UCSD-AML1 (cell line): Measurements from ENCODE around the gene HPSE2.

Experiments used
- DNase-seq: peaks from one replicate; lab custom pipeline; 2025; ENCODE audit not compliant: unreplicated experiment; lab: John Stamatoyannopoulos, UW

The HPSE2 gene

DNA sequence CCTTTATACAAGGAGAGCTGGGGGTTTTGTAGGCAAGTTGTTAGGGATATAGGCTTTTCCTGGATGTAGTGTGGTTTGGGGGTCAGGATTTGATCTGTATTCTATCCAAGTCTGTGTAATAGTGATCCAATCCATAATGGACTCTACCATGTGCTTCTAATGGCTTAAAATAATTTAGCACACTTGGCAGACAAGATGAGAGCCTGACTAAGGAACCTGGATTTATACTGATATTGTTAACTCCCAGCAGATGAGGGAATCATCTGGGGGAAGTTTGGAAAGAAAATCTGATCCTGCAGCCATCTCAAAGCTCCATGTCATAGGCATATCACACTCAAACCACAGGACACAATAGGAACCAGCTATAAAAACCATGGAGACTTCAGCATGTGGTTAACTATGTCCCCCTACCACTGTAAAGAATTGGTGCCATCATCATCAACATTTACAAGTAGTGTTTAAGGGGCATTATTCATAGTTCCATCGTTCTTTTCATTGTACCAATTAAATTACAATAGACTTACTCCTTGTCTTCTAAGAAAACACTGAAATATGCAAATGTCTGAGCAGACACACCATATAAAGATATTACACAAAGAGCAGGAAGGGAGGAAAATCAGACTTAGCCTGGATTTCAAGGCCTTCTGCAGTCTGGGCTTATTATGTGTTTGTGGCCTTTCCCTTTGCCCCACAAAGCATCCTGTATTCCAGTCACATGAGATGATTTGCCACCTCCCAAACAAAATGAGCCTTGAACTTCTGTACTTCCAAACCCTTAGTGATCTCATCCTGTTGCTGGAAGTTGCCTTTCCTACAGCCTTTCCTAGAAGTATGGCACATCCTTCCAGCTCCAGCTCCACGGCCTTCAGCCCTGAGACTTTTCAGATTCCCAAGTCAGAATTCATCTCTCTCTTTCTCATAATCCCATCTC is 766.4 kb downstream of the HPSE2 start:
- no peak for DNase-seq

DNA sequence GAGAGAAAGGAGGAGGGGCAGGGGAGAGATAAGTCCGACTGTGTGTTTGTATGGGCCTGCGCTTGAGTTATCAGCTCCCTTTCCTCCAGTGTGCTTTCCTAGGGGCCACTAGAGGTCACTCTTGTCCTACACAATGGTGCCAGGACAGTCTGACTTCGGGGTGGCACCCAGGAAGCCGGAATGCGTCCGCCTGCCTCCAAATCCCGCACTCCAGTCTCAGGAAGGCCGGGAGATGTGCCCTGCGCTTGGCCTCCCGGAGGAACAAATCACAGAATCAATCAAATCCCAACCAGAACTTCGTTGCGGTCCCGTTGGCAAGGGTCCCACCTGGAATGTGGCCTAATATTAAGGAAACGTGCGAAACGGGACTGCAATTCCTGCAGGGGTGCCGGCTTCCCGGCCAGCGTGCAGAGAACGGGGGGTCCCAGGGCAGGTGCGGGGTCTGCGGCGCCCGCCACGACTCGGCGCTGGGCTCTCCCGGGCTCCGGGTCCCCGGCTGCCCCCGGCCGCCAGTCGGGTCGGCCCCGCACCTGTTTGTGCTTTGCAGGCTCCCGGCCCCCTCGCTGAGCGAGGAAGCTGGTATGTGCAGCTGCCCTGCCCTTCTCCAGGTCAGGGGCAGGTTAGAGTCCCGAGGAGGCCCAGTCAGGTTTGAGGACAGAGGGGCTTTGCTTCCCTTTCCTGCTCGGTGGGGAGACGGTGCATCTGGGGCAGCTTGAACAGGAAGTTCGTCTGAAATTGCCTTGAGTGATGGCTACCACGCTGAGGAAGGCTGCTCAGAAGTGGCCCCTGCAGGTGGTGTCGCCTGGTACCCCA is 767.9 kb downstream of the HPSE2 start:
- DNase-seq: peak; percentile 56

- no peak for DNase-seq
Measured at GRCh38 chr10:98466861-98467505, 768.7 kb downstream of the HPSE2 start.

DNA sequence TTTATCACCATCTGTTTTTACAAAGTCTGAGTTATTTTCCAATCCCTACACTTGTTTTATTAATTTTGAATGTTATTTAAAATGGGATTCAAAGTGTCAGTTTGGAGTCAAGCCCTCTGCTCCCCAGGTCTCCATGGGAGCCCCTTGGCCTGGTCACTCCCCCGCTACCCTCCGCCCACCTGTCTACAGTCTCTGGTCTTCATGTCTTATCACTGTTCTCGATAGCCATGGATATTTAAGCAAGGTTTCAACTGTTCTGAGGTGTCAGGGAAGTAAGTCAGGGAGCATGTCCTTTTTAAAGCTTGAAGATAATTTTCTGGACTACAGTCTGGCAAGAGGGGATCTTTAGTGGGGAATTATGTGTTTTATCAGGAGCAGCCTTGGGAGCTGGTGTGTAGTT is 769.8 kb downstream of the HPSE2 start:
- no peak for DNase-seq

DNA sequence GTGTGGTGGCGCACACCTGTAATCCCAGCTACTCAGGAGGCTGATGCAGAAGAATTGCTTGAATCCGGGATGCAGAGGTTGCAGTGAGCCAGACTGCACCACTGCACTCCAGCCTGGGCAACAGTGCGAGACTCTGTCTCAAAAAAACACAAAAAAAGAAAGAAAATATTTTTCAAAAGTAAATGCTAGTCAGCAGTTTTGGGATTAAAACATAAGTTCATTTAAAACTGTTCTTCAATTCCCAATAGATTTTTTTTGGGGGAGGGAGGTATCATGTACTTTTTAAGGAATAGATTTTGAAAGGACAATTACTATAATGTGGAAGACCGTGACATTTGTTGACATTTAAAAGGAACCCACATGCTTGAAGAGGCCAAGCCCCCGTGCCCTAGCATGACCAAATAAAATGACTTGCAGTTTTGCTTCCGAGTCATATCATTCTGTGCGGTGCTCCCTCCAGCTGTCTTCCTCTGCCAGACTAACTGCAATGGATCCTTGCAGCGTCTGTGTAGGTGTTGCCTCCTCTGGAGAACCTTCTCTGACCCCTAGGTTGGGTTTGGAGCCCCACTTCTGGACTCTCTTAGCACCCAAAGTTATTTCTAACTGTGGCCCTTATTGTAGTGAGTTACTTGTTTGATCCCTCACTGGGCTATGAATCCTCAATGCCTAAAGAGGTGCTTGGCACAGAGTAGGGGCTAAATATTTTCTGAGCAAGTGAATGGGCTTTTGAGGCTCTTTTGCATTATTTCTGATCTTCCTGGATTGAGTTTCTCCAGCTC is 771.5 kb downstream of the HPSE2 start:
- DNase-seq: peak; percentile 20

DNA sequence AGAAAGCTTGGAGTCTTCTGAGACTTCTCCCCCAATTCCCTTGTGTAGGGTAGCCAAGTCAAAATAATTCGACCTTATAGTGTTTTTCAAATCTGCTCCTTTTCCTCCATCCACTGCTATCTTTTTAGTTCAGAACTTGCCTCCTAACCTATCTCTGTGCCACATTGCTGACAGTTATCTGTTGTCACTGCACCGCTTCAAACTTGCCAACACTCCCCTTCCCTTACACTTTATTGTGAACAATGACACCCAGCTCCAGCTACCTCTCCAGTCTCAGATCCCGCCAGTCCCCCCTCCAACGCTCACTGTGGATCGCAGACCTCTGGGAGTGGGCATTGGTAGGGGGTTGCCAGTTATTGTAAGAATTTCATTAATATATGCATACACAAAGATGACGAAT is 772.6 kb downstream of the HPSE2 start:
- DNase-seq: no peak

- no peak for DNase-seq
Measured at GRCh38 chr10:98461500-98461842, 774.2 kb downstream of the HPSE2 start.

DNA sequence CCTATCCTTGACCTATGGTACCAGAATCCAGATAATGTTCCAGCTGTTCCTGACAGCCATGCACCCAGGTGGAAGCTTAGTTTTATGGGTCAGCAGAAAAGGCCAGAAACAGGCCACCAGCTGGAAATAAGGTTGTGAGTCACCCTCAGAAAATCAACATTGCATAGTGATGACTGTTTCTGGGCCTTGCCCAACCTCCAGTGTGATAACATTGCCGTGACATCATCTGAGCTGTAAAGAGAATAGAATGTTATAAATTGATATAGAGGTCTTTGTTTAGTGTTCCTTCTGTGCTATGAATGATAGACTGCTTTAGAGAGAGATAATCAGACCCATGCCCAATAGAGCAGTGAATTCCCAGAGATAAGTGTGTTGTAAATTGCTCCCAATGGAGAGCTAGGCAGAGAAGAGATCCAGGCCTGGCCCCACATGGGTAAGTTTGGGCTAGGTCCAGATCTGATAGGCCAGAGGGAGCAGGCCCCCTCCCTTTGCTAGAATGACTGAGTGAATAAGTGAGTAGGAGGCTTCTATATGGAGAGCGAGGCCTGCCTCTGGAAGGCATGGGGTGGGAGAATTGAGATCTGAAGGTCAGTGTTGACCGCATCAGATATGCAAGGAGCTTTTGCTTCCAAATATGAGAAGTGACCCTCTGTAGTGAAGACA is 774.7 kb downstream of the HPSE2 start:
- no peak for DNase-seq

- DNase-seq: no peak
Measured at GRCh38 chr10:98458809-98459784, 776.6 kb downstream of the HPSE2 start.

DNA sequence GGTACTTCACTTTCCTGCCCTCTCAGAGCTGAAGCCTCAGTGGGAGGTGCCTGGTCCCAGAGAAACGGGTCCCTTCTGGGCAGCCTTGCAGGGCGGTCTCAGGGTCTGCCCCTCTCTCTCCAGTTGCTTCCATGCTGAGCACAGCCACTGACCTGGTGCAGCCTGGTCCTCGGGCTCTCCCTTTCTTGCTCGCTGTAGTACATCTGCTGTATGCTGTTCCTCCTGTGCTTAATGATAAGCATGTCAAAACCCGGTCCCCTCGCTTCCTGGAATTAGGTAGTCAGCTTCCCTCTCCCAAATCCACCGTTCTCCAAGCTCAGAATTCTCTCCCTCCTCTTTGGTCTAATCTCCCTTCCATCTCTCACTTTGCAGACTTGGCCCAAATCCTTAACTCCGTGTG is 777.9 kb downstream of the HPSE2 start:
- no peak for DNase-seq

GRCh38 chr10:98456686-98457482 is 778.8 kb downstream of the HPSE2 start:
- no peak for DNase-seq

GRCh38 chr10:98456043-98456570 is 779.5 kb downstream of the HPSE2 start:
- DNase-seq: no peak

GRCh38 chr10:98453729-98454128 is 781.9 kb downstream of the HPSE2 start:
- no peak for DNase-seq

- DNase-seq: no peak
Measured at GRCh38 chr10:98450618-98451017, 785.0 kb downstream of the HPSE2 start.

DNA sequence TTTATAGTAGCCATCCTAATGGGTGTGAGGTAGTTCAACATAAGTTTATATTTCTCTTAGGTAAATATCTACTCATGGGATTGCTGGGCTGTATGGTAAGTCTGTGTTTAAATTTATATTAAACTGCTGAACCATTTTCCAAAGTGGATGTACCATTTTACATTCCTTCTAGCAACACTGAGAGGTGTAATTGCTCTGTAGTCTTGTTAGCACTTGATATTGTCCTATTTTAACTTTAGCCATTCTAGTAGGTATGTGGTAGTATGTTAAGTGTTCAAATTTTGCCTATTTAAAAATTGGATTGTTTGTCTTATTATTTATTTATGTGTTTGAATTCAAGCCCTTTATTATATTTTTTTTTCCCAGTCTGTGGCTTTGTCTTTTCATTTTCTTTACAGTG is 786.4 kb downstream of the HPSE2 start:
- no peak for DNase-seq

- peak; percentile 85 for DNase-seq
Measured at GRCh38 chr10:98446661-98447221, 788.9 kb downstream of the HPSE2 start, which contains the start of gene HPS1. TSS of gene HPS1 (minus strand) at chr10:98446935. CDS start at chr10:98443240, 3,695 bp downstream.

DNA sequence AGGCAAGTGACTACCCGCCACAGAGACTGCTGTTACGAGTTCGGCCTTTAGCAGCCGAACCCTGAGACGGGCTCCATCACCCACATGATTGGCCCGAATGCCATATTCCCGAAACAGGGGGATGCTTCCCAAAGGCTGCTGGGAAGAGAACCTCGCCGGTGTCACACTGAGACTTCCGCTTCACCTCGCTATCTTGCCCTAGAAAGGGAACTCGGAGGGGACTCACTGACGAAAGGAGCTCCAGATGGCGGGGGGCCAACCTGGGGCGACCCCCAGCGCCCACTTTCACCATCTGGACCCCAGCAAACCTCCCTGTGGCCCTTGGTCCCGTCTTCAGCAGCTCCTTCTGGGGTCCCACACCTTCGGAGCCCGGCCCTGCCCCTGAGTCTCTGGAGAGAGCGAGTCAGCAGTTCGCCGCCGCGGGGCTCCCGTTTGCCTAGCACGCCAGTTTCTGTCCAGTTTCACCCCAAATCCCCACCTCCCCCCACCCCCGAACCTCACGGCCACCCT is 789.4 kb downstream of the HPSE2 start:
- DNase-seq: peak; percentile 61
